Measurements from ENCODE around the gene KLF15. TPM values are rescaled to one million over a fixed set of nuclear protein-coding genes. Genes with fewer than 3 reads are reported as not detected.

The KLF15 gene
- total and polyA plus RNA-seq, 2 of the 8 experiments (the other 6 are each of a cell fraction or from before 2014, with no cell fraction given), result 15.7 to 19.5 TPM

- Histone ChIP-seq H4K5ac (ENCODE audit: insufficient read length, low read depth, low read length) (no peak overlapping the region), H3K4me1 (replicated peaks in 1 of 4; ENCODE audit: control insufficient read depth in 3 of 4, insufficient read depth in 4 of 4, low read length in 3 of 4) (peaks cover 0 to 7% (median 3%) of the 10 kb centered on the region in 4 experiments; a peak in 4 of 7 replicates), H3K9ac (replicated peaks in 1 of 4; ENCODE audit: extremely low read depth in 1 of 4, low read depth in 3 of 4, low read length in 3 of 4) (no peak overlapping the region), H3K79me1 (ENCODE audit: low read depth, low read length) (no peaks in the 10 kb centered on the region), H4K20me1 (replicated peaks in 1 of 2; ENCODE audit: control insufficient read depth in 1 of 2, insufficient read depth in 2 of 2, low read length in 2 of 2) (no peaks in the 10 kb centered on the region), H2AK5ac (ENCODE audit: low read depth, low read length) (no peak overlapping the region), H3K4me2 (ENCODE audit: insufficient read depth in 1 of 2, low read depth in 2 of 2, low read length in 2 of 2) (no peak overlapping the region), H3K27ac (ENCODE audit: low read depth, low read length) (no peak overlapping the region), H2BK20ac (ENCODE audit: low read length) (no peak overlapping the region), H2BK12ac (ENCODE audit: low read depth, low read length) (no peak overlapping the region), H3K23ac (ENCODE audit: insufficient read length) (no peak overlapping the region), H3K23me2 (ENCODE audit: low read depth, low read length) (no peaks in the 10 kb centered on the region), H3K4ac (replicated peaks; ENCODE audit: insufficient read length, low read depth, low read length) (no peak overlapping the region), H3K4me3 (ENCODE audit: extremely low read depth in 1 of 4, insufficient read depth in 2 of 4, low read depth in 3 of 4, low read length in 4 of 4) (no peak overlapping the region), H2BK15ac (ENCODE audit: low read length) (0 out of 2 replicates have a peak overlapping the region, but pooled peaks have one; percentile 72), H3K18ac (ENCODE audit: extremely low read depth, low read length) (no peak overlapping the region), H3K27me3 (replicated peaks in 1 of 4; ENCODE audit: control insufficient read depth in 3 of 4, extremely low read depth in 1 of 4, insufficient read depth in 3 of 4, low read length in 3 of 4) (peaks cover 0 to 2% (median 0%) of the 10 kb centered on the region in 4 experiments; a peak in 1 of 7 replicates), H2AFZ (ENCODE audit: low read length) (no peak overlapping the region), H4K8ac (ENCODE audit: extremely low read depth, insufficient read depth, low read length) (no peak overlapping the region), H3K56ac (replicated peaks; ENCODE audit: insufficient read length, low read depth, low read length) (no peak overlapping the region), H3K36me3 (ENCODE audit: control insufficient read depth in 2 of 4, insufficient read depth in 4 of 4, low read length in 3 of 4) (no peaks in the 10 kb centered on the region), H4K91ac (replicated peaks; ENCODE audit: insufficient read length, low read length) (no peak overlapping the region), H2BK5ac (ENCODE audit: low read depth, low read length) (no peak overlapping the region), H3K14ac (ENCODE audit: insufficient read length) (no peak overlapping the region), H3K9me3 (ENCODE audit: insufficient read depth in 2 of 2, low read depth in 1 of 2, low read length in 1 of 2) (peaks cover 0 to 6% of the 10 kb centered on the region in 2 experiments; a peak in 1 of 4 replicates), H2BK120ac (replicated peaks; ENCODE audit: low read depth, low read length) (no peak overlapping the region), H3K79me2 (ENCODE audit: control insufficient read depth in 1 of 2, insufficient read depth in 2 of 2, low read length in 2 of 2) (no peaks in the 10 kb centered on the region)
- TF ChIP-seq SP2 (IDR thresholded peaks at IDR 0.05; ENCODE audit: low read length) (no peak), SRF (IDR thresholded peaks at IDR 0.05; ENCODE audit: low read depth, low read length) (no peak), TAF1 (IDR thresholded peaks at IDR 0.05; ENCODE audit: low read depth, low read length) (no peak), RAD21 (IDR thresholded peaks at IDR 0.05 in 1 of 2, conservative IDR thresholded peaks at IDR 0.05 in 1 of 2; ENCODE audit: low read depth in 2 of 2, low read length in 2 of 2) (no peak), SIX5 (IDR thresholded peaks at IDR 0.05; ENCODE audit: low read depth, low read length) (no peak), POU5F1 (IDR thresholded peaks at IDR 0.05; ENCODE audit: low read depth, low read length) (no peak), CHD1 (IDR thresholded peaks at IDR 0.05; ENCODE audit: low read depth, low read length) (no peak), JUND (IDR thresholded peaks at IDR 0.05; ENCODE audit: low read length) (no peak), SP1 (IDR thresholded peaks at IDR 0.05; ENCODE audit: low read depth, low read length) (no peak), SUZ12 (IDR thresholded peaks at IDR 0.05; ENCODE audit: low read length) (no peak)
- FAIRE-seq (no peak), DNase-seq (ENCODE audit: low read depth in 1 of 2, low spot score in 2 of 2) (no peak)
- WGBS, 2 experiments (ENCODE audit: extremely low coverage in 1 of 2, insufficient coverage in 1 of 2, insufficient read length in 1 of 2, insufficient replicate concordance in 2 of 2, low coverage in 1 of 2, low lambda C conversion rate in 2 of 2, missing lambda C conversion rate in 1 of 2), result 50% methylated on average over 2 of the region's 2 CpGs; no CpG with 5 or more reads in 1 of the 2 experiments
- CTCF ChIA-PET (ENCODE audit: partially characterized antibody), result interaction anchor here (0.9 to 2.2 kb wide), 7 partner anchors 10 to 445 kb away, joined by 3 to 10 read pairs (median 5); no protein-coding TSS in a partner anchor
- POLR2A ChIA-PET (ENCODE audit: partially characterized antibody), result no interaction called here
Measured at GRCh38 chr3:126381966-126382365, 24.8 kb upstream of the KLF15 start.

Data from H1 (cell line).